HepG2 (cell line): ENCODE measurements around the gene LRP1-AS. TPM values are rescaled to one million over a fixed set of nuclear protein-coding genes. Genes with fewer than 3 reads are reported as not detected.
A peak's percentile ranks its signal among the peaks of the same experiment; 100 is the strongest.

Experiments used
- FOSL1 ChIP-seq: sonication (generic); formaldehyde crosslinking; IDR thresholded peaks from 2 replicates; pipeline ENCODE4 v1.9.0; 2021; ENCODE audit warnings: missing genetic modification reagents, borderline replicate concordance
- HMGXB4 ChIP-seq, 2 experiments: sonication (generic) in 1 of 2; formaldehyde crosslinking in 1 of 2; IDR thresholded peaks; 2 replicates each; pipeline versions ENCODE4 v1.4.0 to v1.6.1; 2018 to 2020; ENCODE audit warnings: missing genetic modification reagents in 2 of 2, borderline replicate concordance in 1 of 2, low read depth in 1 of 2, mild to moderate bottlenecking in 1 of 2, missing biosample characterization in 1 of 2
- ISX ChIP-seq: sonication (generic); formaldehyde crosslinking; conservative IDR thresholded peaks from 2 replicates; pipeline ENCODE4 v1.5.0; 2020; ENCODE audit warnings: missing genetic modification reagents
- KDM2A ChIP-seq: sonication (generic); formaldehyde crosslinking; IDR thresholded peaks from 2 replicates; pipeline ENCODE4 v1.4.0; 2020; ENCODE audit warnings: low read depth, missing genetic modification reagents, borderline replicate concordance
- NCOA1 ChIP-seq: sonication (generic); formaldehyde crosslinking; IDR thresholded peaks from 2 replicates; pipeline ENCODE4 v1.9.0; 2021; ENCODE audit warnings: missing genetic modification reagents
- POLR2G ChIP-seq: fragments of 200-400 bp; formaldehyde crosslinking; IDR thresholded peaks from 2 replicates; pipeline ENCODE4 v1.6.1; 2018; ENCODE audit warnings: mild to moderate bottlenecking, low read depth, low read length, moderate library complexity
- RBM22 ChIP-seq: fragments of 200-400 bp; formaldehyde crosslinking; optimal IDR thresholded peaks from 2 replicates; pipeline ENCODE3; 2017; ENCODE audit warnings: mild to moderate bottlenecking, low read length, moderate library complexity
- SATB2 ChIP-seq: sonication (generic); formaldehyde crosslinking; IDR thresholded peaks from 2 replicates; pipeline ENCODE4 v1.5.0; 2020; ENCODE audit warnings: missing genetic modification reagents
- TERF1 ChIP-seq: sonication (generic); formaldehyde crosslinking; IDR thresholded peaks from 2 replicates; pipeline ENCODE4 v1.8.0; 2022; ENCODE audit warnings: mild to moderate bottlenecking, missing genetic modification reagents, moderate library complexity
- ZBTB33 ChIP-seq: sonication (generic); formaldehyde crosslinking; IDR thresholded peaks from 2 replicates; pipeline ENCODE4 v1.4.0; 2020; ENCODE audit warnings: missing genetic modification reagents
- ZBTB7A ChIP-seq: sonication (generic); formaldehyde crosslinking; IDR thresholded peaks from 2 replicates; pipeline ENCODE4 v1.8.0; 2022; ENCODE audit warnings: mild to moderate bottlenecking, missing genetic modification reagents
- ZFP91 ChIP-seq: sonication (generic); formaldehyde crosslinking; IDR thresholded peaks from 2 replicates; pipeline ENCODE4 v1.9.0; 2022; ENCODE audit warnings: missing genetic modification reagents, mild to moderate bottlenecking, borderline replicate concordance
- ZHX1 ChIP-seq: sonication (generic); formaldehyde crosslinking; IDR thresholded peaks from 2 replicates; pipeline ENCODE4 v1.8.1; 2022; ENCODE audit warnings: low read depth, mild to moderate bottlenecking, missing genetic modification reagents
- ZNF674 ChIP-seq: sonication (generic); formaldehyde crosslinking; IDR thresholded peaks from 2 replicates; pipeline ENCODE4 v1.5.0; 2020; ENCODE audit warnings: low read depth, mild to moderate bottlenecking, missing genetic modification reagents
- ZSCAN25 ChIP-seq: sonication (generic); formaldehyde crosslinking; IDR thresholded peaks from 2 replicates; pipeline ENCODE4 v1.8.0; 2022; ENCODE audit warnings: mild to moderate bottlenecking, missing genetic modification reagents
- polyA plus RNA-seq, 8 experiments: library from polyadenylated mRNA; depleted of rRNA in 3 of 8; stranded (reverse) in 7 of 8; unstranded in 1 of 8; fragments of >200 nt; fragmentation: Illumina TruSeq in 4 of 8; extraction: Trizol in 4 of 8; gene quantifications; 2 replicates each; pipeline versions ENCODE4 v1.2.1 to v1.2.3, GENCODE V29; 2011 to 2016; ENCODE audit warnings: low read depth in 4 of 8, missing spikeins in 1 of 8, mixed read lengths in 1 of 8; ENCODE audit not compliant: insufficient read depth in 1 of 8
- total RNA-seq, 5 experiments: library from RNA; depleted of rRNA; stranded (reverse); fragments of >200 nt; fragmentation: Illumina TruSeq; extraction: Trizol; gene quantifications; 2 replicates each; pipeline ENCODE4 v1.2.3, GENCODE V29; 2016; ENCODE audit warnings: low read depth in 1 of 5

Gene LRP1-AS
- total and polyA plus RNA-seq, 2 of the 13 experiments (the other 11 are each of a cell fraction or from before 2014, with no cell fraction given), result 0.20 TPM; not detected in 1

GRCh38 chr12:57182918-57183575 is 35.6 kb upstream of the LRP1-AS start (continued):
- peak; percentile 49; the same call in 1 of the 2 replicates for TF ChIP-seq ZBTB33
- TF ChIP-seq POLR2G, result peak; percentile 25; the same call in 1 of the 2 replicates
- TF ChIP-seq NCOA1, result no peak
- TF ChIP-seq SATB2, result no peak
- no peak for TF ChIP-seq FOSL1 (CRISPR knock-in tag)
- 0 out of 2 replicates have a peak, but pooled peaks have one; percentile 24 for TF ChIP-seq TERF1 (CRISPR knock-in tag)
- TF ChIP-seq KDM2A, result peak; percentile 45; the same call in 1 of the 2 replicates
- no peak for TF ChIP-seq ZNF674
- 0 out of 4 replicates have a peak, but pooled peaks of 1 of the 2 experiments have one; percentile 66 for TF ChIP-seq HMGXB4 (CRISPR knock-in tag; IDR thresholded peaks at IDR 0.05; ENCODE audit: borderline replicate concordance in 1 of 2, low read depth in 1 of 2)
- no peak for TF ChIP-seq ISX (CRISPR knock-in tag)
- TF ChIP-seq ZHX1 (CRISPR knock-in tag), result 0 out of 2 replicates have a peak, but pooled peaks have one; percentile 31
- peak; percentile 25 for TF ChIP-seq RBM22
- no peak for TF ChIP-seq ZBTB7A
- 0 out of 2 replicates have a peak, but pooled peaks have one; percentile 13 for TF ChIP-seq ZFP91
- peak; percentile 99 for TF ChIP-seq ZSCAN25 (CRISPR knock-in tag)
